HG02938 (cell line): ENCODE data around the gene HSPA9.
"Not testable (repeated sequence)": the region's sequence is repeated elsewhere in the genome, so short reads cannot be mapped to it uniquely, and the experiment has no call there.

ENCODE experiments used
- ATAC-seq: cut with Tn5 transposase; IDR thresholded peaks from one replicate; pipeline ENCODE4 v1.9.1; 2021; ENCODE audit warnings: mild to moderate bottlenecking, moderate library complexity; ENCODE audit not compliant: unreplicated experiment

HSPA9 gene

GRCh38 chr5:138536215-138536614 is 39.0 kb downstream of the HSPA9 start:
- ATAC-seq: no peak

GRCh38 chr5:138533973-138534941 is 40.9 kb downstream of the HSPA9 start:
- ATAC-seq: no peak

- ATAC-seq: no peak
Observed at GRCh38 chr5:138529812-138530211, 45.4 kb downstream of the HSPA9 start.

- no peak for ATAC-seq
Observed at GRCh38 chr5:138528744-138529469, 46.3 kb downstream of the HSPA9 start.

- ATAC-seq: no peak
Observed at GRCh38 chr5:138528208-138528607, 47.0 kb downstream of the HSPA9 start.

- no peak for ATAC-seq
Observed at GRCh38 chr5:138527170-138527569, 48.0 kb downstream of the HSPA9 start.

- ATAC-seq: no peak
Observed at GRCh38 chr5:138523406-138523805, 51.8 kb downstream of the HSPA9 start.

- no peak for ATAC-seq
Observed at GRCh38 chr5:138520971-138521370, 54.2 kb downstream of the HSPA9 start.

GRCh38 chr5:138517437-138517836 is 57.8 kb downstream of the HSPA9 start:
- no peak for ATAC-seq

- ATAC-seq: no peak
Observed at GRCh38 chr5:138515556-138516245, 59.5 kb downstream of the HSPA9 start.

- ATAC-seq: no peak
Observed at GRCh38 chr5:138514021-138514420, 61.2 kb downstream of the HSPA9 start.

- ATAC-seq: no peak
Observed at GRCh38 chr5:138508958-138509357, 66.2 kb downstream of the HSPA9 start.

- ATAC-seq: not testable (repeated sequence)
Observed at GRCh38 chr5:138507485-138507884, 67.7 kb downstream of the HSPA9 start.

- ATAC-seq: no peak
Observed at GRCh38 chr5:138506370-138507306, 68.6 kb downstream of the HSPA9 start.

GRCh38 chr5:138504799-138505198 is 70.4 kb downstream of the HSPA9 start:
- ATAC-seq: no peak
